Activated CD4-positive, alpha-beta T cell treated with anti-CD3 and anti-CD28 coated beads, Interleukin-2, Interleukin-4, amounts not matched to agents 100 ng/mL and 50 ng/mL, durations not matched to agents 16 hours and 8 hours (primary cell): ENCODE measurements around the gene CERS6.

Source experiments
- DNase-seq: peaks from one replicate; pipeline ENCODE4 v3.0.0-alpha.2; 2020; ENCODE audit warnings: low spot score

Gene CERS6

DNA sequence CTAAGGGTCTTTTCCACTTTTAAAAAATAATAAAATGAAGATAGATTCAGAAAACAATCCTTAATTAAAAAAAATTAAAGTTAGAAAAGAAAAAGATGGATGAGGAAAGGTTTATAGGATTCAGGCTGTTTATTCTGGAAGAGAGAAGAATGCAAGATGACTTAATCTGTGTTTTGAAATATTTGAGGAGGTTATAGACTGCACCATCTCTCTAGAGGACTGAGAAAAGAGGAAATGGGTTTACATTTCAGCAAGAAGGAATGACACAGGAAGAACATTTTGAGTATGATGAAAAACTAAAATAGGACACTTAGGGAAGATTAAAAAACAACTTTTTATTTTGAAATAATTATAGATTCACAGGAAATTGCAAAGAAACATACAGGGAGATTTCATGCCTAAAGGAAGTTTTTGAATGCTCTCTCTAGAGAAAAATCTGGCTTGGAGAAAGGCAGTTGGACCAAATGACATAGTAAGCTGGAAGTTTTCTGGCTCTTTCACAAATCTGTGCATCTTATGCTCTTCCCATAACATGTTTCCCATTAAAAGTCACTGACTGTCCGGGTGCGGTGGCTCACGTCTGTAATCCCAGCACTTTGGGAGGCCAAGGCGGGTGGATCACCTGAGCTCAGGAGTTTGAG is 75.0 kb downstream of the CERS6 start:
- DNase-seq: no peak

- DNase-seq: no peak
Measured at GRCh38 chr2:168534926-168535325, 78.9 kb downstream of the CERS6 start.

DNA sequence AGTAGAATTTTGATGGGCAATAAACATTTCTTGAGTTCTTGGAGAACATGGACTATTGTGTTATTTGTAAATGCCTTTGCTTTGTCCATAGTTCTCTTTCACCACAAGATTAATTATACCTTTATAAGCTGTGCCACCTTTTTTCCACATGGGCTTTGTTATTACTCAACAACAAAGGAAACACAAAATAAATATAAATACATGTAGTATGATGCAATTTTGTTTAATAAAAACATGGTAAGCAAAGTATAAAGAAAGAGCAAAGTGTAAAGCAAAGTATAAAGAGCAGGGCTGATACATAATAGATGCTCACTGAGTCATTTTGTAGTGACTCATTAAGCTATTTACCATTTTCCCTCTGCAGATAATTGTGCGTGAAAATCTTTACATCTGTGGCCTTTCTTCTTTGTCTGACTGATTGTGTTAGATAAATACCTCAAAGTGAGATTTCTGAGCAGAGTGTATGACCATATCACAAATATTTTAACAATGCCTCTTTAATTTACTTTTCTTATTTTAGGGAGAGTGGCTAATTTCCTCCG is 80.9 kb downstream of the CERS6 start:
- peak; percentile 60 for DNase-seq

- DNase-seq: no peak
Measured at GRCh38 chr2:168538133-168538532, 82.1 kb downstream of the CERS6 start.

GRCh38 chr2:168538534-168538933 is 82.5 kb downstream of the CERS6 start:
- DNase-seq: peak; percentile 23

- DNase-seq: no peak
Measured at GRCh38 chr2:168539945-168540344, 83.9 kb downstream of the CERS6 start.

GRCh38 chr2:168541858-168542257 is 85.8 kb downstream of the CERS6 start:
- DNase-seq: no peak

DNA sequence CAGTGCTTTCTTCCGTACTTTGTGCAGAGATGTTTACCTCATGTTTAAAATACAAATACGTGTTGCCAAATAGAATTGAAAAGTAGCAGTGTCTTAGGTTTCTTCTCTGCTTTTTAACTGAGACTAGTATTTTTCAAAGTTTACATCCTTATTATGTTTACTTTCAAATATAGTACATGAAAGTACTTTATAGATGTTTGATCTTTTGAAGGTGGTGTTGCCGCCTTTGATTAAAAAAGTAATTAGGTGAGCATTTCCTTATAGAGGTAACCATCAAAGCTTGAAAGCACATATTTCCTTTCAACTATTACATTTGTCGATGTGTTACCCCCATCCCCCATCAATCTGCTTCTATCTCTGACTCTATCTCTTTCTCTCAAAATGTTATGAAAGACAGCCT is 87.0 kb downstream of the CERS6 start:
- DNase-seq: no peak

DNA sequence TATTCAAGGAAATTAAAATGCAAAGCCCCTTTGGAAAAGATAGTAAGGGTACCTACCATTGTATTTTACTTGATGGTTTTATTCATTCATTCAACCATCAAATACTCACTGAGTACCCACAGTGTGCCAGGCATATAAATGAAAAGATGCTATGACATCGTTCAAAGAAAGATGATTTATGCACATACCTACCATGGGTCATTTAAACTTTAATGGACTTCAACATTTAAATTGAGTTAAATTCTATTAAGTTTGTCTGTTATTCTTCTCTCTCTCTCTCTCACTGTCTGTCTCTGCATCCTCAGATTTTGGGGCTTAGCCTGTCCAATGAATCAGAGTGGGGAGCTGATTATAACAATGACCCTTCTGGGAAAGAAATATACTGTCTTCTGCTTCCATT is 87.9 kb downstream of the CERS6 start:
- no peak for DNase-seq

DNA sequence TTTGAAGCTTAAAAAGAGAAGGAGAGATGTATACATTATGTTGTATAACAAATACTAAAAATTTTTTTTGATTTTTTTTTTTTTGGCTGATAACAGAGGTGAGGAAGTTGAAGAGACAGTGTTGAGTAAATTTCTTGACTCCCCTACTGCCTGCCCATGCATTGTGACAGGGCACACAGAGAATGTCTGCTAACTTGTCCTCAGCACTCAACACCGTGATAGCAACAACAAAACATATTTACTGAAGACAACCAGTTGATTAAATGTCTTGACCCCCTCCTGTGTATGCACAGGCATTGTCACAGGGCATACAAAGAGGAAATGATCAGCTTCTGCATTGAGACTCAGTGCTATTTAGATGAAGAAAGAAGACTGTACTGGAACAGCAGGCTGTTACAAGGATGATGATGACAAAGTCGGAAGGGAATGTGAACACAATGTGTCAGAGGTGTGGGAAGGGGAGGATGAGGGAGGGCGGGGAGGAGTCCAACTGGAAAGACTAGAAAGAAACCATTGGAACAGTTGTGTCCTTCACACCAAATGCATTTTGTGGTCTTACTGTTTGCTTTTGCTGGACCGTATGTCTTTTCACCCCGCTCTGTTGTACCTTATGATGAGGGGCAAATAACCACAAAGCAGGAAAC is 89.5 kb downstream of the CERS6 start:
- no peak for DNase-seq

DNA sequence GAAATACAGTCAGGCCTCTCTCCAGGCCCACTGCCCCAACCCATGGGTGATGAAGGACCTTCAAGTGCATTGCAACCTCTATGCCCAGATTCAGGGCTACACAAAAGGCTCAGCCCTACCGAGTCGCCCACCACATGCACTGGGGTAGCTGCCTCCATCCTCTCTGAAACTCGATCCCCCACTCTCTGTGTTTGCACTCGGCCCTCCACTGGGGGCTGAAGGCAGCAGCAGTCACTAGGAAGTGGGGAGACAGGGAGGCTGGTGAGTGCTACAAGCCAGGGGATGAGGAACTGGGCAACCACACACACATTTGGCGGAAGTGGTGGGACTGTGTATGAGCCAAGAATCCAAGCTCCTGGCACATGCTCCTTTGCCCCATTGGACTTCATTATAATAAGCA is 94.6 kb downstream of the CERS6 start:
- no peak for DNase-seq

- DNase-seq: no peak
Measured at GRCh38 chr2:168552450-168552856, 96.4 kb downstream of the CERS6 start.

- DNase-seq: no peak
Measured at GRCh38 chr2:168555283-168555682, 99.2 kb downstream of the CERS6 start.

DNA sequence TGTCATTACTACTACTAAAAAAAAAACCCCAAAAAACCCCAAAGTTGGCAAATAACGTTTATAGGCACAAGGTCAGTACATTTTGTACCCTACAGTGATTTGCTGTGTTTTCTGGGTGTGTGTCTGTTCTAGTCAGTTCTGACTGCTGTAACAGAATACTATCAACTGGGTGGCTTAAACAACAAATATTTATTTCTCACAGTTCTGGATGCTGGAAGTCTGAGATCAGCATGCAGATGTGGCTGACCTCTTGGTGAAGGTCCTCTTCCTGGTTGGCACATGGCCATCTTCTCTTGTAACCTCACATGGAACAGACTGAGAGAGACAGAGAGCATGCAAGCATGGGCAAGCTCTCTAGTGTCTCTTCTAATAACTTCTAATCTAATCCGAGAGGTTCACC is 103.1 kb downstream of the CERS6 start:
- DNase-seq: no peak

DNA sequence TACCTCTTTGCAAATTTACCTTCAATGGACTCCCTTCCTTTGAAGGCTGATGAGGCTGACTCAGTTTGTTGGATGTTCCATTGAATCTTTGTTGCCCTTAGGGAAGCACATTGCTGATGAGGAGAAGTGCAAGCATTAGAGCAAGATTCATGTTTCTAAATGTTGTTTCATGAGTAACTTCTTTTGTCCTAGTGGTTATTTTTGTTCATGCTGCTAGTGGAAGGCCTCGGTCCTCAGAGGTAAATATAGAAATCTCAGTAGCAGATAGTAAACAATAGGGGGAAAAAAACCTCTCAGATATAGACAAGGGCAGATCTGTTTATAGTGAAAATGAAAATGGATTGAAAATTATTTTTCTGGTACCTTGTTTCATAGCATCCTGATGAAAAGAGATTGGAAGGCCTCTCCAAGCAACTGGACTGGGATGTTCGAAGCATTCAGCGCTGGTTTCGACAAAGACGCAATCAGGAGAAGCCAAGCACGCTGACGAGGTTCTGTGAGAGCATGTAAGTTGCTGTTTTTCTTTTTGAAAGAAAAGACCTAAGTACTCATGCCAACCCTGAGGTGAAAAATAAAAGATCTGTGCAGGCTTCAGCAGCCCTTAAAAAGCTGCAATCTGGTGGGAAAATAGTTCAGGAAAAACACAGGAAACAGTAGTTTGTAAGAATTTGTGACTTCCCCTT is 104.9 kb downstream of the CERS6 start:
- DNase-seq: no peak

- no peak for DNase-seq
Measured at GRCh38 chr2:168561991-168562390, 105.9 kb downstream of the CERS6 start.

GRCh38 chr2:168562971-168563370 is 106.9 kb downstream of the CERS6 start:
- no peak for DNase-seq

- no peak for DNase-seq
Measured at GRCh38 chr2:168564641-168565040, 108.6 kb downstream of the CERS6 start.

DNA sequence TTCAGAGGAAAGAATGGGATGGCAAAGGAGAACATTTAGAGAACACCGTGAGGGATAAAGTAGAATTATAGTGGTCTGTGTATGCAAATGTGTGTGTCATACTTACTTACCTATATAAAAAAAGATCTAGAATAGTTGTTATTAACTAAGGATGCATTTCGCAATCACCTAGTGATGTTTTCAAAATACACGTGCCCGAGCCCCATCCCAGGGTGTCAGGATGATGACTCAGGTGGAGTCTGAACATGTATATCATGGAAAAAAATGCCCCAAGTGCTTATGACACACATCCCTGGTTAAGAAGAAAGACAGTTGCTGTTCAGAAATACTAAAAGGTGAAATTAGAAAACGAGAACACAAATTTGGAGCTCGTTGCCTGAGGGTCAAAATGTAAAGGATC is 109.0 kb downstream of the CERS6 start:
- DNase-seq: no peak

DNA sequence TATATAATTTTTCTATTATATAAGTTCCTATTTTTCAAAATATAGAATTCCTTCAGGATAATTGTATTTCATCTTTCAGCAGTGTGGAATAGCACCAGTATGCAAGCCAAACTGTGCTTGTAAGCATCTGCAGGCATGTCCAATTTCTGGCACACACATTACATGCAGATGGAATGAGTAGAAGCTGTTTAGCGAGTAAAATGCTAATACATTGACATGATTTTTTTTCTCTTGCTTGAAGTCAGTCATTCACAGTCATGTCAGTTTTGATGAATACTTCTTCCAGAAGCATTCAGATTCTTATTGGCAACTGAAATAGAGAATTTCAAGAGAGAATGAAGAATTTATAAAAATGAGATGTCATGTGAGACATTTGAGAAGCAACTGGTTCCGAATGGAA is 109.4 kb downstream of the CERS6 start:
- no peak for DNase-seq

GRCh38 chr2:168566974-168567665 is 111.0 kb downstream of the CERS6 start:
- no peak for DNase-seq

DNA sequence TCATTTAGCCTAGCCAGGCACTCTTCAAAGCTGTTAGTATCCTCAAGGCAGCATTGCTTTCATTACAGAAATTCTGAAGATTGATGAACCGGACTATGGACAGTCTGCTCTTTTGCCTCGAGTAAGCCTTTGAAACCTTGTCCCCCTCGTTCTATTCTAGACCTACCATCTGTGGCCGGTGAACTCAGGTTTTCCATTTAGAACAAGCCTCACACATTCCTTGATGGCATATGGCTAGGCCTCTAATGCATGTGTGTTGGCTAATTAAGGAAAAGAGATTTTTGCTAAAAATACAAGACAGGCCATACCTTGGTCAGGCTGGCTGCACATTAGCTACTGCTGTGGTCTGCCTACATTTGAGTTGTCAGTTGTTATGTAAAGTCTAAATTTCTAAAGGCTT is 111.8 kb downstream of the CERS6 start:
- no peak for DNase-seq
